Measurements from ENCODE around the gene SRGN. TPM values are rescaled to one million over a fixed set of nuclear protein-coding genes. Genes with fewer than 3 reads are reported as not detected.

Gene SRGN
- total and polyA plus RNA-seq, 2 donors (not counting 1 experiment from before 2014, with no cell fraction given), result 83.9 to 363 TPM

DNA sequence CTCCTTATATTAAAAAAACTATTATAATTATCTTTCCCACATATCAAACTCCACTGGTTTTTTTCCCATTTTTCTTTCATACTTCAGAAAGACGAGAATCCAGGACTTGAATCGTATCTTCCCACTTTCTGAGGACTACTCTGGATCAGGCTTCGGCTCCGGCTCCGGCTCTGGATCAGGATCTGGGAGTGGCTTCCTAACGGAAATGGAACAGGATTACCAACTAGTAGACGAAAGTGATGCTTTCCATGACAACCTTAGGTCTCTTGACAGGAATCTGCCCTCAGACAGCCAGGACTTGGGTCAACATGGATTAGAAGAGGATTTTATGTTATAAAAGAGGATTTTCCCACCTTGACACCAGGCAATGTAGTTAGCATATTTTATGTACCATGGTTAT, 15.9 kb downstream of the SRGN start:
- H3K9me3 ChIP-seq (ENCODE audit: control insufficient read depth, insufficient read depth, low read depth, low read length), result no peaks in the 10 kb centered on the region
- no peak overlapping the region for H3K27ac ChIP-seq (ENCODE audit: insufficient read depth, low read length)
- no peaks in the 10 kb centered on the region for H4K20me1 ChIP-seq (ENCODE audit: control insufficient read depth, extremely low read depth, insufficient read depth, low read length)
- no peak overlapping the region for H2AFZ ChIP-seq (ENCODE audit: low read length)
- H3K4me1 ChIP-seq (ENCODE audit: control insufficient read depth, extremely low read depth, insufficient read depth, low read length), result no peaks in the 10 kb centered on the region
- no peak for DNase-seq (ENCODE audit: low read depth in 2 of 2)
- H3K4me3 ChIP-seq (replicated peaks in 1 of 4; ENCODE audit: control extremely low read depth in 1 of 4, insufficient read depth in 1 of 4, low read depth in 3 of 4, low read length in 4 of 4), result no peak overlapping the region
- H3K27me3 ChIP-seq (ENCODE audit: control insufficient read depth, insufficient read depth, low read length), result no peaks in the 10 kb centered on the region
- no peaks in the 10 kb centered on the region for H3K79me2 ChIP-seq (ENCODE audit: control insufficient read depth, insufficient read depth, low read length)
- TF ChIP-seq, protein P1, sequence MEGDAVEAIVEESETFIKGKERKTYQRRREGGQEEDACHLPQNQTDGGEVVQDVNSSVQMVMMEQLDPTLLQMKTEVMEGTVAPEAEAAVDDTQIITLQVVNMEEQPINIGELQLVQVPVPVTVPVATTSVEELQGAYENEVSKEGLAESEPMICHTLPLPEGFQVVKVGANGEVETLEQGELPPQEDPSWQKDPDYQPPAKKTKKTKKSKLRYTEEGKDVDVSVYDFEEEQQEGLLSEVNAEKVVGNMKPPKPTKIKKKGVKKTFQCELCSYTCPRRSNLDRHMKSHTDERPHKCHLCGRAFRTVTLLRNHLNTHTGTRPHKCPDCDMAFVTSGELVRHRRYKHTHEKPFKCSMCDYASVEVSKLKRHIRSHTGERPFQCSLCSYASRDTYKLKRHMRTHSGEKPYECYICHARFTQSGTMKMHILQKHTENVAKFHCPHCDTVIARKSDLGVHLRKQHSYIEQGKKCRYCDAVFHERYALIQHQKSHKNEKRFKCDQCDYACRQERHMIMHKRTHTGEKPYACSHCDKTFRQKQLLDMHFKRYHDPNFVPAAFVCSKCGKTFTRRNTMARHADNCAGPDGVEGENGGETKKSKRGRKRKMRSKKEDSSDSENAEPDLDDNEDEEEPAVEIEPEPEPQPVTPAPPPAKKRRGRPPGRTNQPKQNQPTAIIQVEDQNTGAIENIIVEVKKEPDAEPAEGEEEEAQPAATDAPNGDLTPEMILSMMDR (conservative IDR thresholded peaks at IDR 0.05 in 1 of 2, IDR thresholded peaks at IDR 0.05 in 1 of 2; ENCODE audit: low read depth in 1 of 2, low read length in 2 of 2), result no peak
- TF ChIP-seq EZH2 (IDR thresholded peaks at IDR 0.05; ENCODE audit: low read length, missing control alignments), result no peak
- H3K36me3 ChIP-seq (ENCODE audit: control insufficient read depth, insufficient read depth, low read length), result no peaks in the 10 kb centered on the region
- no peak overlapping the region for H3K9ac ChIP-seq (ENCODE audit: insufficient read depth, low read length)
- H3K4me2 ChIP-seq (ENCODE audit: extremely low read depth, insufficient read depth, low read length), result no peak overlapping the region

GRCh38 chr10:69104994-69105790, 17.3 kb downstream of the SRGN start:
- H4K20me1 ChIP-seq (ENCODE audit: control insufficient read depth, extremely low read depth, insufficient read depth, low read length), result no peaks in the 10 kb centered on the region
- TF ChIP-seq, protein P1 (conservative IDR thresholded peaks at IDR 0.05 in 1 of 2, IDR thresholded peaks at IDR 0.05 in 1 of 2; ENCODE audit: low read depth in 1 of 2, low read length in 2 of 2), result no peak
- no peak for TF ChIP-seq EZH2 (IDR thresholded peaks at IDR 0.05; ENCODE audit: low read length, missing control alignments)
- no peak overlapping the region for H3K27ac ChIP-seq (ENCODE audit: insufficient read depth, low read length)
- H3K4me1 ChIP-seq (ENCODE audit: control insufficient read depth, extremely low read depth, insufficient read depth, low read length), result no peaks in the 10 kb centered on the region
- no peaks in the 10 kb centered on the region for H3K79me2 ChIP-seq (ENCODE audit: control insufficient read depth, insufficient read depth, low read length)
- peaks cover under 1% of the 10 kb centered on the region for H3K27me3 ChIP-seq (ENCODE audit: control insufficient read depth, insufficient read depth, low read length)
- H3K9ac ChIP-seq (ENCODE audit: insufficient read depth, low read length), result no peak overlapping the region
- H3K4me2 ChIP-seq (ENCODE audit: extremely low read depth, insufficient read depth, low read length), result no peak overlapping the region
- DNase-seq (ENCODE audit: low read depth in 2 of 2), result no peak
- no peaks in the 10 kb centered on the region for H3K9me3 ChIP-seq (ENCODE audit: control insufficient read depth, insufficient read depth, low read depth, low read length)
- no peaks in the 10 kb centered on the region for H3K36me3 ChIP-seq (ENCODE audit: control insufficient read depth, insufficient read depth, low read length)
- no peak overlapping the region for H2AFZ ChIP-seq (ENCODE audit: low read length)
- H3K4me3 ChIP-seq (replicated peaks in 1 of 4; ENCODE audit: control extremely low read depth in 1 of 4, insufficient read depth in 1 of 4, low read depth in 3 of 4, low read length in 4 of 4), result no peak overlapping the region

GRCh38 chr10:69107176-69107490, 19.2 kb downstream of the SRGN start:
- H3K9me3 ChIP-seq (ENCODE audit: control insufficient read depth, insufficient read depth, low read depth, low read length), result no peaks in the 10 kb centered on the region
- H3K27ac ChIP-seq (ENCODE audit: insufficient read depth, low read length), result no peak overlapping the region
- no peak overlapping the region for H3K4me2 ChIP-seq (ENCODE audit: extremely low read depth, insufficient read depth, low read length)
- no peak overlapping the region for H2AFZ ChIP-seq (ENCODE audit: low read length)
- no peak for TF ChIP-seq EZH2 (IDR thresholded peaks at IDR 0.05; ENCODE audit: low read length, missing control alignments)
- TF ChIP-seq, protein P1 (conservative IDR thresholded peaks at IDR 0.05 in 1 of 2, IDR thresholded peaks at IDR 0.05 in 1 of 2; ENCODE audit: low read depth in 1 of 2, low read length in 2 of 2), result no peak
- no peak for DNase-seq (ENCODE audit: low read depth in 2 of 2)
- no peaks in the 10 kb centered on the region for H4K20me1 ChIP-seq (ENCODE audit: control insufficient read depth, extremely low read depth, insufficient read depth, low read length)
- H3K36me3 ChIP-seq (ENCODE audit: control insufficient read depth, insufficient read depth, low read length), result no peaks in the 10 kb centered on the region
- H3K4me3 ChIP-seq (replicated peaks in 1 of 4; ENCODE audit: control extremely low read depth in 1 of 4, insufficient read depth in 1 of 4, low read depth in 3 of 4, low read length in 4 of 4), result no peak overlapping the region
- H3K4me1 ChIP-seq (ENCODE audit: control insufficient read depth, extremely low read depth, insufficient read depth, low read length), result no peaks in the 10 kb centered on the region
- no peak overlapping the region for H3K9ac ChIP-seq (ENCODE audit: insufficient read depth, low read length)
- H3K27me3 ChIP-seq (ENCODE audit: control insufficient read depth, insufficient read depth, low read length), result peaks cover 11% of the 10 kb centered on the region
- no peaks in the 10 kb centered on the region for H3K79me2 ChIP-seq (ENCODE audit: control insufficient read depth, insufficient read depth, low read length)
